ENCODE results near the gene HOXD3. TPM values are rescaled to one million over a fixed set of nuclear protein-coding genes. Genes with fewer than 3 reads are reported as not detected.

The HOXD3 gene
- total RNA-seq, 1 donor = 1.1 TPM

GRCh38 chr2:176128982-176129796 is 27.9 kb upstream of the HOXD3 start, which contains the start of gene HOXD8:
TSS of gene HOXD8 (plus strand) at chr2:176129705. CDS start at chr2:176130367, 662 bp downstream.
- H3K4me2 ChIP-seq (ENCODE audit: insufficient read depth, low read length) = peak within 1 kb of the TSS; percentile 94
- H2AFZ ChIP-seq (ENCODE audit: low read length) = peak within 1 kb of the TSS; percentile 90
- no peaks in the 10 kb centered on the region for H4K20me1 ChIP-seq (ENCODE audit: insufficient read depth, low read length)
- peaks cover 5% of the 10 kb centered on the region for H3K36me3 ChIP-seq (ENCODE audit: insufficient read depth, low read length)
- peaks cover 3% of the 10 kb centered on the region for H3K27me3 ChIP-seq (ENCODE audit: insufficient read depth, low read length)
- H3K79me2 ChIP-seq (ENCODE audit: insufficient read depth, low read length) = no peaks in the 10 kb centered on the region
- no peak for TF ChIP-seq CTCF (IDR thresholded peaks at IDR 0.05; ENCODE audit: extremely low read depth, low read depth, low read length)
- H3K27ac ChIP-seq (ENCODE audit: low read depth, low read length) = peak within 1 kb of the TSS; percentile 58
- H3K4me3 ChIP-seq (ENCODE audit: insufficient read depth, low read length) = peak within 1 kb of the TSS; percentile 78
- peaks cover 20% of the 10 kb centered on the region for H3K4me1 ChIP-seq (ENCODE audit: insufficient read depth, low read length)
- H3K9me3 ChIP-seq (ENCODE audit: low read depth, low read length) = no peaks in the 10 kb centered on the region
- peak; percentile 97 for DNase-seq (ENCODE audit: insufficient read length, low spot score, missing footprints)

- peak; percentile 91 for DNase-seq (ENCODE audit: insufficient read length, low spot score, missing footprints)
- peaks cover 20% of the 10 kb centered on the region for H3K4me1 ChIP-seq (ENCODE audit: insufficient read depth, low read length)
- no peaks in the 10 kb centered on the region for H3K27me3 ChIP-seq (ENCODE audit: insufficient read depth, low read length)
- H2AFZ ChIP-seq (ENCODE audit: low read length) = no peak overlapping the region
- no peak for TF ChIP-seq CTCF (IDR thresholded peaks at IDR 0.05; ENCODE audit: extremely low read depth, low read depth, low read length)
- H3K4me3 ChIP-seq (ENCODE audit: insufficient read depth, low read length) = peak overlapping the region; percentile 78
- H3K4me2 ChIP-seq (ENCODE audit: insufficient read depth, low read length) = peak overlapping the region; percentile 94
- H3K79me2 ChIP-seq (ENCODE audit: insufficient read depth, low read length) = no peaks in the 10 kb centered on the region
- no peaks in the 10 kb centered on the region for H3K9me3 ChIP-seq (ENCODE audit: low read depth, low read length)
- H3K27ac ChIP-seq (ENCODE audit: low read depth, low read length) = peak overlapping the region; percentile 56
- no peaks in the 10 kb centered on the region for H4K20me1 ChIP-seq (ENCODE audit: insufficient read depth, low read length)
- peaks cover 5% of the 10 kb centered on the region for H3K36me3 ChIP-seq (ENCODE audit: insufficient read depth, low read length)
Measured at GRCh38 chr2:176129813-176130146, 27.3 kb upstream of the HOXD3 start.

- no peak for TF ChIP-seq CTCF (IDR thresholded peaks at IDR 0.05; ENCODE audit: extremely low read depth, low read depth, low read length)
- H3K4me2 ChIP-seq (ENCODE audit: insufficient read depth, low read length) = peak overlapping the region; percentile 94
Measured at GRCh38 chr2:176130147-176130956, 26.8 kb upstream of the HOXD3 start.

More at GRCh38 chr2:176130147-176130956, 26.8 kb upstream of the HOXD3 start:
- no peaks in the 10 kb centered on the region for H3K9me3 ChIP-seq (ENCODE audit: low read depth, low read length)
- peak overlapping the region; percentile 78 for H3K4me3 ChIP-seq (ENCODE audit: insufficient read depth, low read length)
- H3K4me1 ChIP-seq (ENCODE audit: insufficient read depth, low read length) = peaks cover 25% of the 10 kb centered on the region
- H3K36me3 ChIP-seq (ENCODE audit: insufficient read depth, low read length) = peaks cover 5% of the 10 kb centered on the region
- H3K27me3 ChIP-seq (ENCODE audit: insufficient read depth, low read length) = no peaks in the 10 kb centered on the region
- no peaks in the 10 kb centered on the region for H4K20me1 ChIP-seq (ENCODE audit: insufficient read depth, low read length)
- DNase-seq (ENCODE audit: insufficient read length, low spot score, missing footprints) = peak; percentile 96
- peak overlapping the region; percentile 86 for H2AFZ ChIP-seq (ENCODE audit: low read length)
- peak overlapping the region; percentile 56 for H3K27ac ChIP-seq (ENCODE audit: low read depth, low read length)
- H3K79me2 ChIP-seq (ENCODE audit: insufficient read depth, low read length) = no peaks in the 10 kb centered on the region

Measured in osteoblast (primary cell).